Prostate gland (tissue), 2 donors: ENCODE measurements around the gene CX3CL1.

Source experiments
- POLR2AphosphoS5 ChIP-seq: sonication (generic); formaldehyde crosslinking; IDR thresholded peaks from one replicate; pipeline ENCODE4 v1.6.1; 2017; ENCODE audit warnings: antibody characterized with exemption
- TF ChIP-seq, protein P1 (sequence below), 4 experiments: fragments of 200-600 bp in 2 of 4; fragments of 450-650 bp in 2 of 4; sonication (generic) in 2 of 4; IDR thresholded peaks; 1 replicate in 3 of 4; 2 replicates in 1 of 4; pipeline ENCODE4 v1.5.1; 2016 to 2019; ENCODE audit warnings: antibody characterized with exemption in 4 of 4, mild to moderate bottlenecking in 2 of 4, moderate library complexity in 2 of 4

DNA sequence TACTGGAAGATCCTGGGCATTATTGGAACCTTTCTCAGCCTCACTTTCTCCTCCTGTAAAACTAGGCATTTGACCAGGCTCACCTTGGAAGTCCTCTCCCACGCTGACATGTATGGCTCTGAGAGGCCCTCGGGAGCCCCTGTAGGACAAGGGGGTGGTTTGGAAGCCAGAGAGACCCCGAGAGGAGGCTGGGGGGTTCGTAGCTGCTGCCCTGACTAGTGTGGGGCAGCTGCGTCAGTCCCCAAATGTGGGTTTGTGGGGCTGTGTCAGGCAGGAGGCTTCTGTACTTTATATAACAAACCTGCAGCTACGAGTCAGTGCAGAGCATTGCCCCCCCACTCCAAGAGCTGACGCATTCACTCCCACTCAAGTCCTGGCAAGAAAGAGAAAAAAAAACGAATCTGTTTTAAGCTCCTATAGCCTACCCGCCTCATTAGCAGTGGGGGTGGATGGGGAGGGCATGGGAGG is 1.8 kb downstream of the CX3CL1 start:
- peak; percentile 45 for TF ChIP-seq POLR2AphosphoS5
- TF ChIP-seq, protein P1, sequence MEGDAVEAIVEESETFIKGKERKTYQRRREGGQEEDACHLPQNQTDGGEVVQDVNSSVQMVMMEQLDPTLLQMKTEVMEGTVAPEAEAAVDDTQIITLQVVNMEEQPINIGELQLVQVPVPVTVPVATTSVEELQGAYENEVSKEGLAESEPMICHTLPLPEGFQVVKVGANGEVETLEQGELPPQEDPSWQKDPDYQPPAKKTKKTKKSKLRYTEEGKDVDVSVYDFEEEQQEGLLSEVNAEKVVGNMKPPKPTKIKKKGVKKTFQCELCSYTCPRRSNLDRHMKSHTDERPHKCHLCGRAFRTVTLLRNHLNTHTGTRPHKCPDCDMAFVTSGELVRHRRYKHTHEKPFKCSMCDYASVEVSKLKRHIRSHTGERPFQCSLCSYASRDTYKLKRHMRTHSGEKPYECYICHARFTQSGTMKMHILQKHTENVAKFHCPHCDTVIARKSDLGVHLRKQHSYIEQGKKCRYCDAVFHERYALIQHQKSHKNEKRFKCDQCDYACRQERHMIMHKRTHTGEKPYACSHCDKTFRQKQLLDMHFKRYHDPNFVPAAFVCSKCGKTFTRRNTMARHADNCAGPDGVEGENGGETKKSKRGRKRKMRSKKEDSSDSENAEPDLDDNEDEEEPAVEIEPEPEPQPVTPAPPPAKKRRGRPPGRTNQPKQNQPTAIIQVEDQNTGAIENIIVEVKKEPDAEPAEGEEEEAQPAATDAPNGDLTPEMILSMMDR (IDR thresholded peaks at IDR 0.05), result no peak
